Hepatic stellate cell (primary cell): ENCODE measurements around the gene EIF3D.
A peak's percentile ranks its signal among the peaks of the same experiment; 100 is the strongest.

ENCODE experiments used
- DNase-seq: peaks from one replicate; pipeline ENCODE4 v3.0.0; 2011; ENCODE audit warnings: low spot score

Gene EIF3D, protein sequence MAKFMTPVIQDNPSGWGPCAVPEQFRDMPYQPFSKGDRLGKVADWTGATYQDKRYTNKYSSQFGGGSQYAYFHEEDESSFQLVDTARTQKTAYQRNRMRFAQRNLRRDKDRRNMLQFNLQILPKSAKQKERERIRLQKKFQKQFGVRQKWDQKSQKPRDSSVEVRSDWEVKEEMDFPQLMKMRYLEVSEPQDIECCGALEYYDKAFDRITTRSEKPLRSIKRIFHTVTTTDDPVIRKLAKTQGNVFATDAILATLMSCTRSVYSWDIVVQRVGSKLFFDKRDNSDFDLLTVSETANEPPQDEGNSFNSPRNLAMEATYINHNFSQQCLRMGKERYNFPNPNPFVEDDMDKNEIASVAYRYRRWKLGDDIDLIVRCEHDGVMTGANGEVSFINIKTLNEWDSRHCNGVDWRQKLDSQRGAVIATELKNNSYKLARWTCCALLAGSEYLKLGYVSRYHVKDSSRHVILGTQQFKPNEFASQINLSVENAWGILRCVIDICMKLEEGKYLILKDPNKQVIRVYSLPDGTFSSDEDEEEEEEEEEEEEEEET

DNA sequence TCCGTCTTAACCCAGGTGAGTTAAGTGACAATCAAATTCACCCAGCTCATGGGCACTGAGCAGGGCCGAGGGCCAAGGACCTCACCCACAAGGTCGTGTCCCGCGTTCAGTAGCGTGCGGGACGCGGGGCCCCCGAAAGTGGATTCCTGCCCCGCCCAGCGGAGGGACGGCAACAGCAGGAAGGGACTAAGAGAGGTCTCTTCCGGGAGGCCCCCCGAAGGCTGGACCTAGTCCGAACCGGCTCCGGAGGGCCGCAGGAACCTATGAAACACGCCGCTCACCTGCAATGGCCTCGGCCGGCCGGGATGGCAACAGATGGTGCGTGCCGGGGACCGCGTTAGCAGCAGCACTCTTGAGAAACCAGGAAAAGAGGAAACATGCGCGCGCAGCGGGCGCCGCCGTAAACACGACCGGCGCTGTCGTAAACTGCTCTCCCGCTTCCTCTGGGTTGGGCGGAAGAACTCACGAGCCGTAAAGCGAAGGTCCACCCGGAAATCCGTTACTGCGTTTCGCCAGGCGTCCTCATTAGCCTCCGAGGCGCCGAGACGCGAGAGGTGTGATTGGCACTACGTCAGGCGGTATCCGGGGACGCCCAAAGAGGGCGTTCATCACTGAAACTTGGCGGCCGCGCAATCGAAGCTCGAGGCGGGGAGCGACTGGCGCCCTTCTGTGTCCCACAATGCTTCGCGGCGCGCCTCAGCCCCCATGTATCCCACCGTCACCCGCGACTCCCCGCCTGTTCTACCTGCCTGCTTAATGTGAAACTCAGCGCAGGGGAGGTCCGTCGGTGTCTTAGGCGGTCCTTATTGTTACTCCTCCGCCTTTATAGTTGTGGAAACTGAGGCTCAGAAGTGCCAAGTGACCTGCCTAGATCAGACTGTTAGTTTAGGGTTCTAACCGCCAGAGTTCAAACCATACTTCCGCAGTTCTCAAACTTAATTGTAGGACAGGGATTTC is at the start of gene EIF3D:
Gene EIF3D, minus strand, starts transcription at position 372 of the 957 bp plus-strand sequence. CDS start 3,045 bp downstream, outside the sequence.
- DNase-seq: peak; percentile 91

DNA sequence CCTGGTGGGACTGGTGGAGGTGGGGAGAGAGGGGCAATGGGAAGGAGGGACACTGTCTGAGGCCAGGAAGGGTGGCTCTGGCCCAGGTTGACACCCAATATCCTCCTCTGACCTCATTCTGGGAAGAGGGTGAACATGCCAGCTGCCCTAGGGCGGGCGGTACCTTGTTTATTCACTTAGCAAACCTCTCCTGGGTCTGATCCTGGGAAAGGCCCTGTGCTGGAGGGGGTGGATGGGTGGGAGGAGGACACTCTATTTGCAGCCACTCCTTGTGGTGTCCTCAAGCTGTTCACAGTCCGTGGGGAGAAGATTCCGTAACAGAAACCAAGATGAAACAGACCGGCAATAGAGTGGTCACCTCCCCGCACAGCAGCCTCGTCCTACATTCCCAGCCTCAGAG is 49.7 kb upstream of the EIF3D start:
- no peak for DNase-seq

DNA sequence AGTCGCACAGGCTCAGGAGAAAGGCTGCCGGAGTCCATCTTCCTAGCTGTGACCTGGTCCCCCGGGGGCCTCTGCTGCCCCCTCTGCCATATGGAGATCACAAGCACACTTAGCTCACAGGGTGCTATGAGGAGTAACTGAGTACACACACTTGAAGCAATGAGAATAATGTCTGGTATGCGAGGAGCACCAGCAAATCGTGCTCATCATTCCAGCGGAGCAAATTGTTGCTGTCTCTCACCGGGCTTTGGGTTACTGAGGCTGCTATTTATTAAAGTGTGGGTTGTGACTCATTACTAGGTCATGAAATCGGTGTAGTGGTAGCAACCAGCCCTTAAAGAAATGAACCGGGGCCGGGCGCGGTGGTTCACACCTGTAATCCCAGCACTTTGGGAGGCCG is 48.1 kb upstream of the EIF3D start:
- peak; percentile 81 for DNase-seq

DNA sequence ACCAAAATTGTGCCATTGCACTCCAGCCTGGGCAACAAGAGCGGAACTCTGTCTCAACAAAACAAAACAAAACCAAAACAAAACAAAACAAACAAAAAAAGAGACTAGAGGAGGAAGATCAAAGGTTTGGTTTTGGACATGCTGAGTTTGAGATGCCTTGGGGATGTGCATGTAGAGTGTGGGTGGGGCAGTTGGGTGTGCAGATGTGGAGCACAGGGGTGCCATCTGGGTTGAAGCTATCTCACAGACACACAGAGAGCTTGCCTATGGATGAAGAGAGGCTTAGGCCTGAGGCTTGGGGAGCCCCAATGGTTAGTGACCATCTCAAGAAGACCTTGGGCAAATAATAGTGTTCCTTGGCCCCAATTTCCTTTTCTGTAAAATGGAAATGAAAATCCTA is 45.8 kb upstream of the EIF3D start:
- DNase-seq: no peak

DNA sequence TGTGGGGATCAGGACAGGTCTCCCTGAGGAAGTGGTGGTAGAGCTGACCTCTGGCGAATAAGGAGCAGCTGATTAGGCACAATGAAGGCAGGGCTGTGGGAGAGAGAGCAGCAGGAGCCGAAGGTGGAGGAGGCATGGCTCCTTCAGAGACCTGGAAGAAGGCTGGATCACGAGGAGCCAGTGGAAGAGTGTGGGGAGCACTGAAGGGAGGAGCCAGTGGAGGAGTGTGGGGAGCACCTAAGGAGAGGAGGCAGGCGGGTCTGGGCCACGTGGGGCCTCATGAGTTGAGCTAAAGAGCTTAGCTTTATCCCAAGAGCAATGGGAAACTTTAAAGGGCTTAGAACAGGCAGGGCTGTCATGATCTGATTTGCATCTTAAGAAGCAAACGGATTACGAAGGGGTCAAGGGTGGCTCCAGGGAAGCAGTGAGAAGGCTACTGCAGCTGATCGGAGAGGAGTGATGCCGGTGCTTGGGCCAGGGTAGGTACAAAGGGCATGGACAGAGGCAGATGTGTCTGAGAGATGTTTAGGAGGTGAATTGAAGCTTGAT is 44.9 kb upstream of the EIF3D start:
- no peak for DNase-seq

DNA sequence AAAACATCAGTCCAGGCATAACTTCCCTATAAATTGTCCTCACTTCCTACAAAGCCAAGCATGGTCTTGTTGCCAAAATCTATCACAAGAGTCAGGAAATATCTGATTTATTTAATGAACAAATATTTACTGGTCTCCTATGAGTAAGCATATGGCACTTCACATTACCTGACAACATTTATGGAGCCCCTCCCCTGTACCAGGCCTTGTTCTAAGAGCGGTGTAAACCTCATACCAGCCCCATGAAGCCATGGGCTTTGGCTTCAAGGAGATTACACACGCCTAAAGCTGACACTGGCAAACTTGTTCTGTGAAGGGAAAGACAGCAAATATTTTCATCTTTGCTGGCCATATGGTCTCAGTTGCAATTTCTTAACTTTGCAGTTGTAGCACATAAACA is 43.0 kb upstream of the EIF3D start:
- no peak for DNase-seq

DNA sequence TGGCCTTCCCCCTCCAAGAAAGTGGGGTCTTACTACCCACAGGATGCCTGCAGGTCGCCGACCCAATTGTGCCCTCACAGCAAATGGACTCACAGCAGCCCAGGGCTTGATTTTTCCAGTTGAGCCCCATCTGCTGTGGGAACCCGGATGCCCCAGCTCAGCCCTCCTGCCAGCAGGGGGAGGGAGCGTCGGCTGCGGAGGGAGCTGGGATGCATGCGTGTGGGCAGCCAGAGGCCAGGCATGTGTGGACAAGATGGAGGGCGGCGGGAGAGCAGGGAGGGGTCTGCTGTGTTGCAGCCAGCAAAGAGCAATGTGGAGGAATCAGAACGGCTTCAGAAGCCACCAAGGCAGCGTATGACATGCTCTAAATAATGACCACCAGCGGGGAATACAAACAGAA is 41.0 kb upstream of the EIF3D start:
- peak; percentile 50 for DNase-seq

DNA sequence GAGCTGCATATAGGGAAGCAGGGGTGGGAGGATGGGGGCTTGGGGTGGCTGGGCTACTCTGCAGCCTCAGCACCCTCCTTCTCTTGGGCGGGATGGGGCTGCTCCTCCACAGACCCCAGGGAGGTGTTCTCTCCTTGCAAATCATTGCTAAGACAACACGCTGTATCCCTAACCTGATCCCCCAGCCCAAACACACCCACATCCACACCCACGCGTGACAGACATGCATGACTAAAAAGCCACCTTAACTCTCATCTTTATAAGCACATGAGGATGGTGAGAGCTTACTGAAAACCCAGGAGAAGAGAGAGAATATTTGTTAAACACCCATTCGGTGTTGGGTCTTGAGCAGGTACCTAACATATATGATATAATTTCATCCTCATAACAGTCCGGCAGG is 39.9 kb upstream of the EIF3D start:
- DNase-seq: no peak

DNA sequence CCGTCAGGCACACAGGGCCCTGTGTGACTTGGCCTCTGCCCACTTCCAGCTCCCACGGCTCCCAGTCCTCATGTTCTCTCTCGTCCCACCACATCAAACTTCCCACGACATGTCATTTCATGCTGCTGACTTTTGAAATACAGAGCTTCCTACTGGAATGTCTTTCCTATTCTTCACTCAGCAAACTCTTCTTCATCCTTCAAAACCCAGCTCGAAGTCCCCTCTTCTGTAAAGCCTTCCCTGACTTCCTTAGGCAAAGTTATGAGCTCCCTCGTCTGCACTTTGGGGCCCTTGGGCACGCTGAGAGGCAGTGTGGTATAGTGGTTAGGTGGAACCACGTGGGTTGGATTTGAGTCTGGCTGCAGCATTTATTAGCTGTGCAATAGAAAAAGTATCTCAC is 37.8 kb upstream of the EIF3D start:
- DNase-seq: no peak

DNA sequence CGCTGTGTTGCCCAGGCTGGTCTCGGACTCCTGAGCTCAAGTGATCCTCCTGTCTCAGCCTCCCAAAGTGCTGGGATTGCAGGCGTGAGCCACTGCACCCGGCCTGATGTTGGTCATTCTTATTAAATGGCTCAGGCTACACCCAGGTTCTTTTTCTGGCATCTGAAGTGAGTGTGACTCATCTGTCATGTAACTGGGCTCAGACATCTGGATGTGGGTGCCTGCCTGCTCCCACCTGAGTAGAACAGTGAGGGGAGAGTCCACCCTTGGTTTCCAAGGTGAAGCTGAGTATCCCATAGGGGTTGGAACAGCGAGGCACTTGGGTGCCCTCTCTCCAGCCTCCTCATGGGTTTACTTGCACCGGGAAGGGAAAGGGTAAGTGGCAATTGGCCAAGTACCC is 36.7 kb upstream of the EIF3D start:
- no peak for DNase-seq

DNA sequence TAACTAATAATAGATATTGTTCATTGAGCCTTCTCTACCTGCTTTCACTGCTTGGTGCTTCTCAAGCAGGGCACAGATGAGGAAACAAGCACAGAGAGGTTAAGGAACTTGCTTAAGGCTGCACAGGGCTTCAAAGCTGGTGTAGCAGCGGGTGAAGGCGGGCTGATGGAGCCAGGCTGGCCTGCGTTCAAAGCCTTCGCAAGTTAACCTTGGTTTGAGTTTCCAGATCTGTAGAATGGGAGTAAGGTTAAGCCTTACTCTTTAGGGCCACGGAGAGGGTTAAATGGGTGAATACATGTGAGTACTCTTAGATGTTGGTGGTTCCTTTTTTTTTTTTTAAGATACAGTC is 36.2 kb upstream of the EIF3D start:
- DNase-seq: no peak

DNA sequence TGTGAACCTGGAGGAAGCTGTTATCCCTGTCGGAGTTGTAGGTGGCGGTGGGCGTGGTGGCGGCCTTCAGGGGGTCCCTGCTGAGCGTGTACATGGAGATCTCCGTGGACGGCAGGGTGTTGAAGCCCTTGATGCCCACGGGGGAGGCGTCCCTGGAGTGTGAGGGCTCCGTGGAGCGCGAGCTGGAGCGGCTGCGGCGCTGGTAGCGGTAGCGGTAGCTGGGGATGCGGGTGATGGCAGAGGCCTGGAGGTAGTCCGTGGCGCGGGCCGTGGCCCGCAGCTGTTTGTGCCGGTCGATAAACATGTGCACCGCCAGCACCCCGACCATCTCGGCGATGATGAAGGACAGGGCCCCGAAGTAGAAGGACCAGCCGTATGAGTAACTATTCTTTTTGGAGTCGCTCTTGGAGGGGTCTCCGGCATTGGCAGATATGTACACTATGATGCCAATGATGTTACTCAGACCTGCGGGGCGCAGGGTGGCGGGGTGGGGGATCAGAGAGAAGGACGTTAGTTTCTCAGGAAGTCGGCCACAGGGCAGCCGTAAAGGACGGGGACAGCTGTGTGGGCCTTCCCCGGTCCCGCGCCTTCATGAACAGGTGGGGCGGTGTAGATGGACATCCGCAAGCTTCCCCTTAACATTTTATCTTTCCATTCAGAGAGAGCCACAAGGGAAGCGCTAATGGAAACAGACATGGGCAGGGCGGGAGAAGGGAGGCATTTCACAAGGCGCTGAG is 35.6 kb upstream of the EIF3D start:
- no peak for DNase-seq

DNA sequence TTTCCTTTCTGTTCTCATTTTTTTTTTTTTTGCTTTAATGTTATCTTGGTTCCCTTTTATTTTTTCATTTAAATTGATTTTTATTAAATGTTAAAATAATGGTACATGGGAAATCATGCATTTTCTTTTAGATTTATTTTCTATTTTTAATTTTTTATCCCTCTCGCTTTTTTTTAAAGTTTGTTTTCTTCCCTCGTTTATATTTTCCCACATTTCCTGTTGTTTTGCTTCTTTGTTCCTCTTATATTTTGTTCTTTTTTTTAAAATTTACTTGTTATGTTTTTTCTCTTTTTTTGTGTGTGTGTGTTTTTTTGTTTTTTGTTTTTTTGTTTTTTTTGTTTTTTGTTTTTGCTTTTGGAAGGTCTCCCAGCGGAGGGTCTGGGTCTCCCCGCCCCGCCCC is 34.9 kb upstream of the EIF3D start:
- DNase-seq: no peak

DNA sequence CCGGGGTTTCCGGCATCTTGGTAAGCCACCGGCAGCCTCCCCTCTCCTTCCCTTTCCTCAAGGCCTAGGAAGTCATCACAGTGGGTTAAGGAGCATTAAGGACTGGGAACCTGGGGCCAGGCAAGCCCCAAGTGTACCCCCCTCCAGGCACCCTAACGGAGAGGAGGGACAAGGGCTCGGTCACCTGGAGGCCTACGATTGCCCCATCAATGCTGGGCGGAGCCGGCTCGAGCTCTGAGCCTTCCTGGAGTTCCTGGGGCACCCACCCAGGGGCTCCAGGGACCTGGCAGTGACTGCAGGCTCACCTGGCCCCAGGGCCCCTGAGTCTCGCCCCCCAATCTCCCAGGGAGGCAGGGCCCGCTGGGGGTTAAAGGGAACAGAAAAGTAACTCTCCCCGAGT is 34.5 kb upstream of the EIF3D start:
- no peak for DNase-seq

DNA sequence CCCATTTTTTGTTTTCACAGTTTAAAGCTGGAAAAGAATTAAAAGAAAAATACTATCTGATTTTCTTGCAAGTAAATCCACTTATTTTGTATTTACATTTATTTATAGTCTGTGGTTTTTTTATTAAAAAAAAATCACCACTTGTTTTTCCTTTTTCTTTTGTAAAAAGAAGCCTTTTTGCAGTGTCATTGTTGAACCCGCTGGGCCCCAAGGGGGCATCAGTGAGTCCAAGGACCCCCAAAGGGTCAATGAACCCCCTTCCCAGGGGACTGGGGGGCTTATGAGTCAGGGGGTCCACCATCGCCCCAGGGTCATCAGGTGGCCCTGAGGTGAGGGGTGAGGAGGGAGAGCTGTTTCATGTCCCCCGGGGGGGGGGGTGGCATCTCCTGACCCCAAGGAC is 34.0 kb upstream of the EIF3D start:
- no peak for DNase-seq

DNA sequence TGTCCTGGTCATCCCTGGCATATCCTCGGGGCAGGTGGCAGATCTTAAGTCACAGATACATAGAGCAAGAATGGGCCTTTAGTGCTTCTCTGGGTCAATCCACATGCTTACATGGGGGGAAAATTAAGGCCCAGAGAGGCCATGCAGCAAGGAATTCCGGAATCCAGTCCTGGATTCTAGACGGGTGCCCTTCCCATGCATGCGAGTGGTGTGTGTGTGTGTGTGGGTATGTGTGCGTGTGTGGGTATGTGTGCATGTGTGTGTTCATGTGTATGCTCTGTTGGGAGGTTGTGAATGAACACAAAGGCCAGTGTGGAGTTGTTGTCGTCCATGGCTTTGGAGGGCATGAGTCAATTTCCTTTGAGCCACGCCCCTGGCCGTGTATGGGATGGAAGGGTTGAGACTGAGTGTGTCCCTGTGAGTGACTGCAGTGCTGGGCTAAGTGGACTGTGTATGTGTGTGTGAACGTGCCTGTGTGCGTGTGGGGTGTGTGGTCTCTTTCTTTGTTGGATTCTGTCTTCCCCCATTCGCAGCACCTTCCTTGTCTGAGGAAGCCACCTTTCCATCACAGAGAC is 33.4 kb upstream of the EIF3D start:
- DNase-seq: peak; percentile 60

DNA sequence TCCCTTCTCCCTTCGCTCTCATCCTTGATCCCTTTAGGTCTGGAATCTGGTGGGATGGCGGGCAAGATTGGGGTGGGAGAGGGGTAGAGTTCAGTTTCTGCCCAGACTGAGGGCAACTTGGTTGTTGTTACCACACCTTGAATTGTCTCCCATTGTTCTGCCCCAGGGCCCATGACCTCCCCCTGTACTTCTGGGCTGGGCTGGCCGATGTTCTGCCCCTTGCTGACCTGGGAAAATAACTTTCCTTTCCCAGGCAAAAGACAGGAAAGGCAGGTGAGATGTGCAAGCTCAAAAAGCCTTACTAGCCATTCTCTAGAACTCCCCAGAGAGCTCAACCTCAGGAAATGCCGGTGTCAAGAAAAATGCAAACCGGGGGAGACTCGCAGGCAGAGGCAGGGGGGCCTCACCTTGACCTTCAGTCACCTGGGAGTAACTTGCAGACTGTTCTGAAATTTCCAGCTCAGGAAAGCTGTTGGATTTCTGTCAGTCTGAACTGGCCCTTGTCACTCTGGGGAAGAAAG is 32.4 kb upstream of the EIF3D start:
- DNase-seq: no peak

DNA sequence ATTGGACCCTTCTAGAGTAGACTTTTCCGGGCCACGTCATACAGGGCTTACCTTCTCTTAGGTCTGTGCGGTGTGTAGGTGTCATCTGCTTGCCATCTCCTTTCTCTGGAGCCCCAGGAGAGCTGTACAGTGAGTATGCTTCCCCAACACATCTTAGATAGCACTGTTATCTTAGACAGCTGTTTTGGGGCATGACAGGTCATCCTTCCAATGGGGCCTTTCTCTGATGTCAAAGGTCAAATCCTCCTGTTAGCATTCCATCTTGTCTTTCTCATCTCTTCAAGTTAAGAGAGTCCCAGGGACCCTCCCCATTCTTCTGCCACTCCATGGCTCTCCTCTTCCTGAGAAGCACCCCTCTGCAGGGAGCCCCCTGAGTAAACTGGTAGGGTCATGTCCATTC is 31.0 kb upstream of the EIF3D start:
- DNase-seq: no peak

DNA sequence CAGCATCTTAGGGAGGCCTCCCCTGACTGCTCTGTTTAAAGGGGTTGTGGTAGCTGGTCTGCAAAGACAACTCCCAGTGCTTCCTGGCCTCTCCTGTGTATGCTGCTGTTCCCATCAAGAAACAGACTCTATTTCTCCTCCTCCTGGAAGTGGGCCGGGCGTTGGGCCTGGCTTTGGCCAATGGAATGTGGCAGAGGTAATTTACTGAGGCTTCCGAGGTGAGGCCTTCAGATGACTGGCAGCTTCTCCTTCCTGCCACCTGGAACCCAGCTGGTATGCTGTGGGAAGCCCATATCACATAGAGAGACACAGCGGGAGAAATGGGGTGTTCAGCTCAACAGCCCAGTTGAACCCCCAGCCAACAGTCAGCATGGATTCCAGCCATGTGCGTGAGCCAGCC is 25.1 kb upstream of the EIF3D start:
- DNase-seq: no peak

DNA sequence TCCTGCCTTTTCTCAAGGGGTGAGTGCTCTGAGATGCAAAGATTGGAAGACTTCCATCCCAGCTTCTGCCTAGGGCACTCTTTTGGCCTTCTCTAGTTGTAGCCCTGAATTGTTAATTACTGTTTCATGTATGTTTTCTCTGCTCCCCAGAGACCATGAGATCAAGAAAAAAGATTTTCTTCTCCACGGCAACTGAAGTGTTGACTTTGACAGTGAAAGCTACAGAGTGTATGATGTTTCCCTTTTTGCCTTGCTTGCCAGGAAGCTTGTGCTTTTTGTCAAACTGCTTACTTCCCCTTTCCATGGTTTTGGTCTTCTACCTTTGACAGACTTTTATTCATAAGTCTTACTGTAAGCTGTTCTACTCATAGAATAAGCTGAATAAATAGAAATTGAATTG is 23.3 kb upstream of the EIF3D start:
- no peak for DNase-seq
